Pulmonary artery endothelial cell (primary cell): ENCODE data around the gene GLMP. TPM values are rescaled to one million over a fixed set of nuclear protein-coding genes. Genes with fewer than 3 reads are reported as not detected.

Experiments used
- DNase-seq: peaks from one replicate; pipeline ENCODE4 v3.0.0-alpha.2; 2011; ENCODE audit warnings: low read depth, low spot score
- total RNA-seq: library from RNA; depleted of rRNA; stranded (reverse); fragments of >200 nt; gene quantifications from 2 replicates; pipeline ENCODE4 v1.2.3, GENCODE V29; 2014

Gene GLMP
- total RNA-seq, 1 donor from 2014 or later, result 55.6 TPM

DNA sequence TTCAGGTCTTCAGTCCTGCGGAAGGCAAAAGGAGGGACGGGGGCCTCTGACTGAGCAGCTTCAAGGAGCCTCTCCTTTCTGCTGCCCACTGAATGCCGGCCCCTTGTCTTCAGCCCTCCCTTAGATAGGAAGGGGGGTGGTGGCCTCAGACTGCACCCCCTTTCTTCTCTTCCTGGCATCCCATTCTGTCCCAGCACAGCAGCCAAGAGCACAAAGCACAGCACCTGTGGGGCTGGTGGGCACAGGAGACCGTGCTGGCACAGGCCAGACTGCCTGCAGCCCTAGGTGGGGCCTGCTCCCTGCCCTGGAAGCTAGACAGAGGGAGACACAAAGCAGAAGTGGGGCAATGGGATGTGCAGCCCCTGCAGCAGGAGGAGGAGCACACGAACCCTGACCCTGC, 45.9 kb downstream of the GLMP start:
- no peak for DNase-seq

DNA sequence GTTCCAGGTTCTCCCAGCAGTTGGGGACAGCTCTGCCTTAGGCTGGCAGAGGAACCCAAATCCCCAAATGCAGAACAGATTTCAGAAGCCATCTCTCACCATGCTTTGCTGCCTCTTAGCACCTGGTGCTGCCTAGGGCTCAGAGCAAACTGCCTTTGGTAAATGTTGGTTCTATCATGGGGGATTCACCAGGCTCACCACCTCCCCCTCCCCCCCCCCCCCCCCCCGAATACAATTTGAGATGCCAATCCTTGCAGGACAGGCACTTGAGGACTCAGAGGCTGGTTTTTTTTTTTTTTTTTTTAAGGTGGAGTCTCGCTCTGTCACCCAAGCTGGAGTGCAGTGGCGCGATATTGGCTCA, 47.2 kb downstream of the GLMP start:
- no peak for DNase-seq

- no peak for DNase-seq
Observed at GRCh38 chr1:156247460-156248322, 47.8 kb downstream of the GLMP start, which contains the start of gene PAQR6. PAQR6 (minus strand) TSS chr1:156248056; CDS start chr1:156246731, 1,325 bp downstream.

- no peak for DNase-seq
Observed at GRCh38 chr1:156246781-156247459, 48.6 kb downstream of the GLMP start.

DNA sequence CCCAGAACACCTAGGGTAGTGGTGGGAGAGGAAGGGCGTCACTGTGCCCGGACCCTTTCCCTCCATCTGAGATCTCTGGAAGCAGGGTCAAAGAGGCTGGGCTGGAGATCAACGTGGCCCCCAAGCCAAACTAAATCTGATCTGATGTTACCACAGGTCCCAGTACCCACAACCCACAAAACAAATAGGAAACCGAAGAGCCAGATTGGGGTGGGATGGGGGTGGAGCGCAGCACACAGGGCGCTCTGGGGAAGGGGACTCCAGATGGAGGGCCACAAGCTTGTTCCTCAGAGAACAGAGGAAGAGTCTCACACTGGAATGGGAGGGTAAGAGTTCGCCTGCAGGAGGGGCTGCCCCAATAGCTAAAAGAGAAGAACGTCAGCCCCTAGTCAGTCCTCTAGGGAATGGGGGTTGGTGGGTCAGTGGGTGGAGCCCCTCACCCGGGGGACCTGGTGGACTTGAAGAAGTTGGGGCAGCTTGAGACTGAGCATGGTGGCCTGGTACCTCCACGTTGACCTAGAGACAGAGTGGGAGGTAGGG, 49.2 kb downstream of the GLMP start:
- no peak for DNase-seq

- no peak for DNase-seq
Observed at GRCh38 chr1:156245451-156246232, 49.8 kb downstream of the GLMP start.

- DNase-seq, result no peak
Observed at GRCh38 chr1:156244712-156245111, 50.8 kb downstream of the GLMP start.

DNA sequence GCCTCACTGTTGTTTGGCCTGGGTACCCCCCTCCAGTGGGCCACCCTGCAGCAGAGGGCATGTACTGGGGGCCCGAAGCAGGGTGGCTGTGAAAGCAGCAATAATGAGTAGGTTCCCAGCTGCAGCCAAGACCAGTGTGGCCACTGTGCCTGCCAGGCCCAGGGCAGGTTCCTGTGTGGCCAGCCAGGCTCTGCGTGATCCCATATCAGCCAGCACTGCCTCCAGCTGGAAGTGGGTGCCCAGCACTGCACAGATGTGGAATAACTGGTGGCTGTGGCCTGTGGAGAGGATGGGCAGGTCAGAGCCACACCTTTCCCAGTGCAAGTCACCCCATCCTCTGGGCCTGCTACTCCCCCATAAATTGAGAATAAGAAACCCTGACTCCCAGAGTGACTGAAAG, 51.4 kb downstream of the GLMP start:
- no peak for DNase-seq

DNA sequence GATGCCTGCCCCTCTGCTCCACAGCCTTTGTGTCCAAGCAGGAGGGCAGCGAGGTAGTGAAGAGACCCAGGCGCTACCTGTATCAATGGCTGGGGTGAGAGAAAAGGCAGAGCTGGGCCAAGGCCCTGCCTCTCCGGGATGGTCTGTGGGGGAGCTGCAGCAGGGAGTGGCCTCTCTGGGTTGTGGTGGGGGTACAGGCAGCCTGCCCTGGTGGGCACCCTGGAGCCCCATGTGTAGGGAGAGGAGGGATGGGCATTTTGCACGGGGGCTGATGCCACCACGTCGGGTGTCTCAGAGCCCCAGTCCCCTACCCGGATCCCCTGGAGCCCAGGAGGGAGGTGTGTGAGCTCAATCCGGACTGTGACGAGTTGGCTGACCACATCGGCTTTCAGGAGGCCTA, 52.7 kb downstream of the GLMP start:
- no peak for DNase-seq

Other genes starting within 250 kb of the GLMP start
- gene UBQLN4, start 241.9 kb downstream of the GLMP start, total RNA-seq, result 16.2 and 20.6 TPM in 2 replicates
- gene LAMTOR2, start 240.9 kb downstream of the GLMP start, total RNA-seq, result 72.6 and 92.1 TPM in 2 replicates
- not detected in 2 replicates for gene RAB25, start 234.5 kb downstream of the GLMP start, total RNA-seq
- 5.0 and 6.5 TPM in 2 replicates for gene MEX3A, start 213.2 kb downstream of the GLMP start, total RNA-seq
- gene LMNA, start 181.0 kb downstream of the GLMP start, total RNA-seq, result 942 and 1,011 TPM in 2 replicates
- gene SEMA4A, start 142.1 kb downstream of the GLMP start, total RNA-seq, result 0.42 and 0.59 TPM in 2 replicates
- 12.8 and 15.0 TPM in 2 replicates for gene SLC25A44, start 101.6 kb downstream of the GLMP start, total RNA-seq
- gene PMF1, start 82.7 kb downstream of the GLMP start, total RNA-seq, result 48.9 and 54.3 TPM in 2 replicates
- 0.13 and 0.32 TPM in 2 replicates for gene BGLAP, start 53.5 kb downstream of the GLMP start, total RNA-seq
- 0.07 TPM in 2 replicates for gene PAQR6, start 47.6 kb downstream of the GLMP start, total RNA-seq
- gene SMG5, start 12.9 kb downstream of the GLMP start, total RNA-seq, result 47.6 and 95.3 TPM in 2 replicates
- 0.86 and 1.9 TPM in 2 replicates for gene TMEM79, start 11.4 kb downstream of the GLMP start, total RNA-seq
- gene VHLL, start 3.6 kb upstream of the GLMP start, total RNA-seq, result 0.13 TPM in 1 of 2 replicates, not detected in the other
- 627 and 951 TPM in 2 replicates for gene CCT3, start 42.6 kb upstream of the GLMP start, total RNA-seq
- not detected in 2 replicates for gene TSACC, start 42.8 kb upstream of the GLMP start, total RNA-seq
- not detected in 2 replicates for gene RHBG, start 73.5 kb upstream of the GLMP start, total RNA-seq
- gene MEF2D, start 205.1 kb upstream of the GLMP start, total RNA-seq, result 3.8 and 4.7 TPM in 2 replicates